ENCODE measurements around the gene MSI2. TPM values are rescaled to one million over a fixed set of nuclear protein-coding genes. Genes with fewer than 3 reads are reported as not detected.

MSI2 gene
- polyA plus RNA-seq, 1 of the 3 experiments (the other 2 are of a cell fraction) = 24.1 TPM

DNA sequence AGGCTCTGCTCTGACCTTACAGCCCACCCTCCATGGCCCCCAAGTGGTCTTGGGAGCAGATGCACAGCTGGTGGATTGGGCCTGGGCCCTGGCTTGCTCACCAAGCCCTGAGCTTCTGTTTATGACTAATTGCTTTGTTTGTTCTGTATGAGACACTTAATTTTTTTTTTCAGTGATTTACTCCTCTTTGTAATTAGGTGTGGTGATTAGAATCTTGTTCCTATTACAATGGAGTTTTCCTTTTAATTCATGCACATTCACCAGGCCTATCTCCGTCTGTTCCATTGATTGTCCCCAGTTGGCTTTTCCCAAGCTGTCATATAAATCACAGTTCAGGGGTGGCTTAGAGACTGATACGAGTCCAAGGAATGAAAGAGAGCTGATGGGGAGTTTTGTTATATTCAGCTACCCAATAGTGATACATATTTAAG lies 246.5 kb downstream of the MSI2 start:
- H2AFZ ChIP-seq (ENCODE audit: low read depth) = no peak overlapping the region
- TF ChIP-seq EP300 (IDR thresholded peaks at IDR 0.05; ENCODE audit: borderline replicate concordance in 1 of 2, low read depth in 1 of 2, low read length in 1 of 2) (peak in 1 of 2 experiments; percentile 55; a peak in 1 of 4 replicates), RAD21 (IDR thresholded peaks at IDR 0.05; ENCODE audit: low read length) (peak; percentile 29), CHD2 (IDR thresholded peaks at IDR 0.05; ENCODE audit: low read length, partially characterized antibody) (peak; percentile 14), FOXM1 (IDR thresholded peaks at IDR 0.05; ENCODE audit: low read depth) (no peak), FOXJ3 (CRISPR knock-in tag; IDR thresholded peaks at IDR 0.05) (0 out of 2 replicates have a peak, but pooled peaks have one; percentile 37), GABPA (IDR thresholded peaks at IDR 0.05; ENCODE audit: low read depth) (no peak), RCOR1 (IDR thresholded peaks at IDR 0.05; ENCODE audit: low read length) (no peak; the same call in 1 of the 2 replicates), MEF2A (IDR thresholded peaks at IDR 0.05; ENCODE audit: borderline replicate concordance, low read depth) (no peak), MXI1 (IDR thresholded peaks at IDR 0.05; ENCODE audit: low read depth, low read length) (peak; percentile 22; the same call in 1 of the 2 replicates), GATA2 (CRISPR knock-in tag; IDR thresholded peaks at IDR 0.05) (peak; percentile 73), JUND (IDR thresholded peaks at IDR 0.05) (no peak)
- TF ChIP-seq, protein P1, sequence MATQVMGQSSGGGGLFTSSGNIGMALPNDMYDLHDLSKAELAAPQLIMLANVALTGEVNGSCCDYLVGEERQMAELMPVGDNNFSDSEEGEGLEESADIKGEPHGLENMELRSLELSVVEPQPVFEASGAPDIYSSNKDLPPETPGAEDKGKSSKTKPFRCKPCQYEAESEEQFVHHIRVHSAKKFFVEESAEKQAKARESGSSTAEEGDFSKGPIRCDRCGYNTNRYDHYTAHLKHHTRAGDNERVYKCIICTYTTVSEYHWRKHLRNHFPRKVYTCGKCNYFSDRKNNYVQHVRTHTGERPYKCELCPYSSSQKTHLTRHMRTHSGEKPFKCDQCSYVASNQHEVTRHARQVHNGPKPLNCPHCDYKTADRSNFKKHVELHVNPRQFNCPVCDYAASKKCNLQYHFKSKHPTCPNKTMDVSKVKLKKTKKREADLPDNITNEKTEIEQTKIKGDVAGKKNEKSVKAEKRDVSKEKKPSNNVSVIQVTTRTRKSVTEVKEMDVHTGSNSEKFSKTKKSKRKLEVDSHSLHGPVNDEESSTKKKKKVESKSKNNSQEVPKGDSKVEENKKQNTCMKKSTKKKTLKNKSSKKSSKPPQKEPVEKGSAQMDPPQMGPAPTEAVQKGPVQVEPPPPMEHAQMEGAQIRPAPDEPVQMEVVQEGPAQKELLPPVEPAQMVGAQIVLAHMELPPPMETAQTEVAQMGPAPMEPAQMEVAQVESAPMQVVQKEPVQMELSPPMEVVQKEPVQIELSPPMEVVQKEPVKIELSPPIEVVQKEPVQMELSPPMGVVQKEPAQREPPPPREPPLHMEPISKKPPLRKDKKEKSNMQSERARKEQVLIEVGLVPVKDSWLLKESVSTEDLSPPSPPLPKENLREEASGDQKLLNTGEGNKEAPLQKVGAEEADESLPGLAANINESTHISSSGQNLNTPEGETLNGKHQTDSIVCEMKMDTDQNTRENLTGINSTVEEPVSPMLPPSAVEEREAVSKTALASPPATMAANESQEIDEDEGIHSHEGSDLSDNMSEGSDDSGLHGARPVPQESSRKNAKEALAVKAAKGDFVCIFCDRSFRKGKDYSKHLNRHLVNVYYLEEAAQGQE (IDR thresholded peaks at IDR 0.05; ENCODE audit: low read depth, low read length) = no peak
- H3K27ac ChIP-seq (ENCODE audit: low read depth in 2 of 2, low read length in 1 of 2) = peak overlapping the region in 1 of 2 experiments; percentile 79; a peak in 2 of 4 replicates
- ChIA-PET POLR2A (interaction anchor here (1.0 to 1.6 kb wide), 3 partner anchors 17 to 81 kb away, joined by 3 to 5 read pairs (median 3); no protein-coding TSS in a partner anchor), CTCF (interaction anchor here (0.6 to 1.6 kb wide), 12 partner anchors 11 to 382 kb away, joined by 3 to 6 read pairs (median 3); no protein-coding TSS in a partner anchor)
- no peaks in the 10 kb centered on the region for H3F3A ChIP-seq (replicated peaks; ENCODE audit: insufficient read depth)
- H3K9ac ChIP-seq = no peak overlapping the region
- H3K36me3 ChIP-seq (replicated peaks in 1 of 2; ENCODE audit: control insufficient read depth in 1 of 2, insufficient read depth in 2 of 2, low read length in 1 of 2) = no peaks in the 10 kb centered on the region
- H3K9me2 ChIP-seq = no peaks in the 10 kb centered on the region
- H3K27me3 ChIP-seq (ENCODE audit: insufficient read depth) = no peaks in the 10 kb centered on the region
- peak; percentile 53 for DNase-seq
- H3K4me3 ChIP-seq (ENCODE audit: low read depth in 2 of 2, low read length in 1 of 2) = no peak overlapping the region
- no peaks in the 10 kb centered on the region for H3K9me3 ChIP-seq
- H3K4me2 ChIP-seq = no peak overlapping the region
- no peaks in the 10 kb centered on the region for H4K20me1 ChIP-seq (ENCODE audit: insufficient read depth)
- H3K79me2 ChIP-seq (ENCODE audit: insufficient read depth) = no peaks in the 10 kb centered on the region
- H3K4me1 ChIP-seq (ENCODE audit: control insufficient read depth in 1 of 2, insufficient read depth in 2 of 2, low read depth in 1 of 2, low read length in 1 of 2) = peaks cover 21 to 70% of the 10 kb centered on the region in 2 experiments
- WGBS (ENCODE audit: low lambda C conversion rate) = 83% methylated on average over 2 of the region's 2 CpGs

DNA sequence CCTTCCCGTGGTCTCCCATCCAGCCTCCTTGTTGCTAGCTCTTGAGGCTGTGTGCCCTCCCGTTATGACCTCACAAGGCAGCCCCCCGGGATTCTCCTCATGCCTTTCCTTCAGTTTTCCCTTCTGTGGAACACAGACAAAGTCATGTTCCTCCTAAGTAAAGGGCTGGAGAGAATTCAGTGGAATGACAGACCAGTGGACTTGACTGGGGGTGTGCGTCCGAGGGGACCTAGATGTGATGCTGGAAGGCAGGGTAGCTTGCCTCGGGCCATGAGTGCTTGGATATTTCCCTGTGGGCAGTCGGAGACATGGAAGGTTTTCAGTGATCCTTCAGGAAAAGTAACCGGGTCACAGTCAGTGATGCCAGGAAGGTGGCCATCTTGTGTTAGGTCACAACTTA lies 247.9 kb downstream of the MSI2 start:
- no peaks in the 10 kb centered on the region for H3K27me3 ChIP-seq (ENCODE audit: insufficient read depth)
- H3K9me2 ChIP-seq = no peaks in the 10 kb centered on the region
- ChIA-PET CTCF (interaction anchor here (0.9 to 3.6 kb wide), 4 partner anchors 22 to 243 kb away, joined by 3 to 16 read pairs (median 4); no protein-coding TSS in a partner anchor), POLR2A (interaction anchor here (2.9 kb wide), 1 partner anchor 35 kb away, joined by 12 read pairs; no protein-coding TSS in a partner anchor)
- no peaks in the 10 kb centered on the region for H3F3A ChIP-seq (replicated peaks; ENCODE audit: insufficient read depth)
- 94% methylated on average over 8 of the region's 8 CpGs for WGBS (ENCODE audit: low lambda C conversion rate)
- H3K79me2 ChIP-seq (ENCODE audit: insufficient read depth) = no peaks in the 10 kb centered on the region
- no peak overlapping the region for H3K9ac ChIP-seq
- no peak for DNase-seq
- H3K4me2 ChIP-seq = no peak overlapping the region
- H2AFZ ChIP-seq (ENCODE audit: low read depth) = no peak overlapping the region
- no peaks in the 10 kb centered on the region for H4K20me1 ChIP-seq (ENCODE audit: insufficient read depth)
- peak overlapping the region in 1 of 2 experiments; percentile 99; a peak in 2 of 4 replicates for H3K27ac ChIP-seq (ENCODE audit: low read depth in 2 of 2, low read length in 1 of 2)
- no peak overlapping the region for H3K4me3 ChIP-seq (ENCODE audit: low read depth in 2 of 2, low read length in 1 of 2)
- H3K9me3 ChIP-seq = no peaks in the 10 kb centered on the region
- peaks cover 21 to 82% of the 10 kb centered on the region in 2 experiments for H3K4me1 ChIP-seq (ENCODE audit: control insufficient read depth in 1 of 2, insufficient read depth in 2 of 2, low read depth in 1 of 2, low read length in 1 of 2)
- TF ChIP-seq, protein P2, sequence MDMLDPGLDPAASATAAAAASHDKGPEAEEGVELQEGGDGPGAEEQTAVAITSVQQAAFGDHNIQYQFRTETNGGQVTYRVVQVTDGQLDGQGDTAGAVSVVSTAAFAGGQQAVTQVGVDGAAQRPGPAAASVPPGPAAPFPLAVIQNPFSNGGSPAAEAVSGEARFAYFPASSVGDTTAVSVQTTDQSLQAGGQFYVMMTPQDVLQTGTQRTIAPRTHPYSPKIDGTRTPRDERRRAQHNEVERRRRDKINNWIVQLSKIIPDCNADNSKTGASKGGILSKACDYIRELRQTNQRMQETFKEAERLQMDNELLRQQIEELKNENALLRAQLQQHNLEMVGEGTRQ (IDR thresholded peaks at IDR 0.05; ENCODE audit: borderline replicate concordance, low read depth, low read length) = no peak
- TF ChIP-seq GATA2 (CRISPR knock-in tag; IDR thresholded peaks at IDR 0.05) = no peak
- H3K36me3 ChIP-seq (replicated peaks in 1 of 2; ENCODE audit: control insufficient read depth in 1 of 2, insufficient read depth in 2 of 2, low read length in 1 of 2) = no peaks in the 10 kb centered on the region
